ENCODE data around the gene BAZ1B.

DNA sequence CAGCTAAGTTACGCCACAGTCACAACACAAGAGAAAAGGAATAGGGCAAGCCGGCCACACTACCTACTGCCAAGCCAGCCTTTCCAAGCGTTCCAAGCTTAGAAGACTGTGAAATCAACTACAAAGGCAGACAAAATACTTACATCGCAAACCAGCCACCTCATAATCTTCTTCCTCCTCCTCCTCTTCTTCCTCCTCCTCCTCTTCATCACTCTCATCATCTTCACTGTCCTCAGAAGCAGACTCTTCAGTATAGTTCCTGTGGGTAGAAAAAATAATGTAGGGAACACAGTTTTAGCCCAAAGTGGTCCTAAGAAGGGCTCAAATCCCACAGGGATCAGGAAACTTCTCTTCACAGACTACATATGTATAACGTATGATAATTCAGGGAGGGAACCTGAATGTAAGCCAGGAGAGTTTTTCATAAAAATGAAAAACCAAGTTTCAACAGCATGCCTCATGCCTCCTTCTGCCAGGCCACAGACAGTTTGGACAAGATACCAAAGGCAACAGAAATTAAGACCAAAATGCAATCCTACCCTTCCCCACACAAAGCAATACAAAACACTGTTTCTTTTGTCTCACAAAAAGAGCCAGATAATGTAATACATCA is 74.9 kb downstream of the BAZ1B start:
- no peak for TF ChIP-seq EZH2 (IDR thresholded peaks at IDR 0.05; ENCODE audit: borderline replicate concordance, insufficient read depth, low read length, poor library complexity, severe bottlenecking)
- TF ChIP-seq, protein P1, sequence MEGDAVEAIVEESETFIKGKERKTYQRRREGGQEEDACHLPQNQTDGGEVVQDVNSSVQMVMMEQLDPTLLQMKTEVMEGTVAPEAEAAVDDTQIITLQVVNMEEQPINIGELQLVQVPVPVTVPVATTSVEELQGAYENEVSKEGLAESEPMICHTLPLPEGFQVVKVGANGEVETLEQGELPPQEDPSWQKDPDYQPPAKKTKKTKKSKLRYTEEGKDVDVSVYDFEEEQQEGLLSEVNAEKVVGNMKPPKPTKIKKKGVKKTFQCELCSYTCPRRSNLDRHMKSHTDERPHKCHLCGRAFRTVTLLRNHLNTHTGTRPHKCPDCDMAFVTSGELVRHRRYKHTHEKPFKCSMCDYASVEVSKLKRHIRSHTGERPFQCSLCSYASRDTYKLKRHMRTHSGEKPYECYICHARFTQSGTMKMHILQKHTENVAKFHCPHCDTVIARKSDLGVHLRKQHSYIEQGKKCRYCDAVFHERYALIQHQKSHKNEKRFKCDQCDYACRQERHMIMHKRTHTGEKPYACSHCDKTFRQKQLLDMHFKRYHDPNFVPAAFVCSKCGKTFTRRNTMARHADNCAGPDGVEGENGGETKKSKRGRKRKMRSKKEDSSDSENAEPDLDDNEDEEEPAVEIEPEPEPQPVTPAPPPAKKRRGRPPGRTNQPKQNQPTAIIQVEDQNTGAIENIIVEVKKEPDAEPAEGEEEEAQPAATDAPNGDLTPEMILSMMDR (IDR thresholded peaks at IDR 0.05; ENCODE audit: poor library complexity, severe bottlenecking): no peak
